ENCODE data around the gene AOX1. TPM values are rescaled to one million over a fixed set of nuclear protein-coding genes. Genes with fewer than 3 reads are reported as not detected.

Gene AOX1
- total and polyA plus RNA-seq, 4 donors: 9.9 to 1,131 (median 486) TPM

GRCh38 chr2:200615247-200615646 is 29.4 kb downstream of the AOX1 start:
- Histone ChIP-seq H3K9me3 (ENCODE audit: control insufficient read depth in 4 of 4, low read length in 3 of 4) (no peaks in the 10 kb centered on the region), H3K27me3 (ENCODE audit: control insufficient read depth in 4 of 4, insufficient read depth in 4 of 4, low read length in 3 of 4) (no peaks in the 10 kb centered on the region), H3K36me3 (ENCODE audit: control insufficient read depth in 4 of 4, insufficient read depth in 3 of 4, low read depth in 1 of 4, low read length in 3 of 4) (peaks cover 3 to 48% (median 36%) of the 10 kb centered on the region in 4 donors), H3K4me1 (ENCODE audit: control insufficient read depth in 4 of 4, insufficient read depth in 4 of 4, low read length in 3 of 4) (peaks cover 8 to 69% (median 48%) of the 10 kb centered on the region in 4 donors), H3K4me3 (ENCODE audit: low read depth in 1 of 3, low read length in 3 of 3) (no peak overlapping the region), H3K27ac (ENCODE audit: low read depth in 1 of 2, low read length in 2 of 2) (peak overlapping the region; percentile 69 to 92), H3K9ac (ENCODE audit: low read depth in 1 of 2, low read length in 2 of 2) (peak overlapping the region in 1 of 2 donors; percentile 60)
- TF ChIP-seq HNF4A (conservative IDR thresholded peaks at IDR 0.05) (peak in 1 of 2 donors; percentile 36), EGR1 (IDR thresholded peaks at IDR 0.05; ENCODE audit: low read depth in 2 of 2) (no peak), FOXA2 (IDR thresholded peaks at IDR 0.05) (no peak), GABPA (IDR thresholded peaks at IDR 0.05 in 1 of 2, conservative IDR thresholded peaks at IDR 0.05 in 1 of 2) (no peak)
- WGBS: 60% methylated on average over 1 of the region's 1 CpG
- DNase-seq (ENCODE audit: low spot score): no peak

GRCh38 chr2:200616193-200616592 is 30.4 kb downstream of the AOX1 start:
- no peak for DNase-seq (ENCODE audit: low spot score)
- H3K27ac ChIP-seq (ENCODE audit: low read depth in 1 of 2, low read length in 2 of 2): peak overlapping the region; percentile 69 to 92
- whole genome bisulfite sequencing: 31% methylated on average over 5 of the region's 5 CpGs
- no peaks in the 10 kb centered on the region for H3K9me3 ChIP-seq (ENCODE audit: control insufficient read depth in 4 of 4, low read length in 3 of 4)
- H3K36me3 ChIP-seq (ENCODE audit: control insufficient read depth in 4 of 4, insufficient read depth in 3 of 4, low read depth in 1 of 4, low read length in 3 of 4): peaks cover 3 to 54% (median 36%) of the 10 kb centered on the region in 4 donors
- H3K4me3 ChIP-seq (ENCODE audit: low read depth in 1 of 3, low read length in 3 of 3): no peak overlapping the region
- peak; percentile 75 for TF ChIP-seq HNF4G (IDR thresholded peaks at IDR 0.05)
- TF ChIP-seq EGR1 (IDR thresholded peaks at IDR 0.05; ENCODE audit: low read depth in 2 of 2): no peak
- peak; percentile 77 for TF ChIP-seq YY1 (IDR thresholded peaks at IDR 0.05)
- peak; percentile 24 for TF ChIP-seq NR2F2 (IDR thresholded peaks at IDR 0.05)
- TF ChIP-seq MAX (IDR thresholded peaks at IDR 0.05): peak; percentile 54
- no peak for TF ChIP-seq ATF3 (IDR thresholded peaks at IDR 0.05)
- TF ChIP-seq SP1 (IDR thresholded peaks at IDR 0.05): peak; percentile 74
- peak; percentile 2 for TF ChIP-seq CTCF (IDR thresholded peaks at IDR 0.05; ENCODE audit: low read depth, low read length, missing input control)
- no peak for TF ChIP-seq TAF1 (conservative IDR thresholded peaks at IDR 0.05)
- peak; percentile 94 to 99 for TF ChIP-seq HNF4A (conservative IDR thresholded peaks at IDR 0.05)
- TF ChIP-seq GABPA (IDR thresholded peaks at IDR 0.05 in 1 of 2, conservative IDR thresholded peaks at IDR 0.05 in 1 of 2): no peak
- peak; percentile 35 to 54 for TF ChIP-seq JUND (IDR thresholded peaks at IDR 0.05)
- peak; percentile 56 for TF ChIP-seq REST (IDR thresholded peaks at IDR 0.05)
- peak; percentile 64 to 82 for TF ChIP-seq RXRA (IDR thresholded peaks at IDR 0.05)
- no peak for TF ChIP-seq FOXA2 (IDR thresholded peaks at IDR 0.05)
- TF ChIP-seq RAD21 (IDR thresholded peaks at IDR 0.05): peak; percentile 28
- H3K27me3 ChIP-seq (ENCODE audit: control insufficient read depth in 4 of 4, insufficient read depth in 4 of 4, low read length in 3 of 4): no peaks in the 10 kb centered on the region
- peaks cover 8 to 69% (median 48%) of the 10 kb centered on the region in 4 donors for H3K4me1 ChIP-seq (ENCODE audit: control insufficient read depth in 4 of 4, insufficient read depth in 4 of 4, low read length in 3 of 4)
- peak overlapping the region; percentile 4 to 89 for H3K9ac ChIP-seq (ENCODE audit: low read depth in 1 of 2, low read length in 2 of 2)

Data from liver (tissue), 9 donors.